Ishikawa (cell line): Measurements from ENCODE around the gene RAG2.

Experiments used
- CEBPB ChIP-seq: IDR thresholded peaks from 2 replicates; pipeline ENCODE4 v1.6.1; 2012
- CREB1 ChIP-seq: IDR thresholded peaks from 2 replicates; pipeline ENCODE4 v1.6.1; 2012; ENCODE audit warnings: low read depth
- EGR1 ChIP-seq: IDR thresholded peaks from 2 replicates; pipeline ENCODE4 v1.6.1; 2012
- EP300 ChIP-seq: IDR thresholded peaks from 2 replicates; pipeline ENCODE4 v1.6.1; 2012; ENCODE audit warnings: borderline replicate concordance
- FOXM1 ChIP-seq: IDR thresholded peaks from 2 replicates; pipeline ENCODE4 v1.6.1; 2012; ENCODE audit warnings: low read depth, borderline replicate concordance
- NFIC ChIP-seq: IDR thresholded peaks from 2 replicates; pipeline ENCODE4 v1.6.1; 2012
- RAD21 ChIP-seq: IDR thresholded peaks from 2 replicates; pipeline ENCODE4 v1.6.1; 2012; ENCODE audit warnings: low read depth
- TAF1 ChIP-seq: IDR thresholded peaks from 2 replicates; pipeline ENCODE4 v1.6.1; 2012; ENCODE audit warnings: low read depth, mild to moderate bottlenecking
- TCF12 ChIP-seq: IDR thresholded peaks from 2 replicates; pipeline ENCODE4 v1.6.1; 2012; ENCODE audit warnings: low read depth
- TEAD4 ChIP-seq: IDR thresholded peaks from 2 replicates; pipeline ENCODE4 v1.6.1; 2012
- USF1 ChIP-seq: IDR thresholded peaks from 2 replicates; pipeline ENCODE4 v1.6.1; 2012
- YY1 ChIP-seq: IDR thresholded peaks from 2 replicates; pipeline ENCODE4 v1.6.1; 2012; ENCODE audit warnings: low read depth
- ZBTB7A ChIP-seq: IDR thresholded peaks from 2 replicates; pipeline ENCODE4 v1.6.1; 2012; ENCODE audit warnings: low read depth
- TF ChIP-seq, protein P1 (sequence below): IDR thresholded peaks from 2 replicates; pipeline ENCODE4 v1.6.1; 2012
- TF ChIP-seq, protein P2 (sequence below): IDR thresholded peaks from 2 replicates; pipeline ENCODE4 v1.6.1; 2012; ENCODE audit warnings: low read depth, mild to moderate bottlenecking

Gene RAG2

GRCh38 chr11:36619502-36619901 is 21.5 kb upstream of the RAG2 start:
- no peak for TF ChIP-seq TAF1
- TF ChIP-seq EGR1, result no peak
- TF ChIP-seq, protein P1, sequence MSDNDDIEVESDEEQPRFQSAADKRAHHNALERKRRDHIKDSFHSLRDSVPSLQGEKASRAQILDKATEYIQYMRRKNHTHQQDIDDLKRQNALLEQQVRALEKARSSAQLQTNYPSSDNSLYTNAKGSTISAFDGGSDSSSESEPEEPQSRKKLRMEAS, result no peak
- TF ChIP-seq TCF12, result no peak
- TF ChIP-seq NFIC, result no peak
- no peak for TF ChIP-seq EP300
- TF ChIP-seq, protein P2, sequence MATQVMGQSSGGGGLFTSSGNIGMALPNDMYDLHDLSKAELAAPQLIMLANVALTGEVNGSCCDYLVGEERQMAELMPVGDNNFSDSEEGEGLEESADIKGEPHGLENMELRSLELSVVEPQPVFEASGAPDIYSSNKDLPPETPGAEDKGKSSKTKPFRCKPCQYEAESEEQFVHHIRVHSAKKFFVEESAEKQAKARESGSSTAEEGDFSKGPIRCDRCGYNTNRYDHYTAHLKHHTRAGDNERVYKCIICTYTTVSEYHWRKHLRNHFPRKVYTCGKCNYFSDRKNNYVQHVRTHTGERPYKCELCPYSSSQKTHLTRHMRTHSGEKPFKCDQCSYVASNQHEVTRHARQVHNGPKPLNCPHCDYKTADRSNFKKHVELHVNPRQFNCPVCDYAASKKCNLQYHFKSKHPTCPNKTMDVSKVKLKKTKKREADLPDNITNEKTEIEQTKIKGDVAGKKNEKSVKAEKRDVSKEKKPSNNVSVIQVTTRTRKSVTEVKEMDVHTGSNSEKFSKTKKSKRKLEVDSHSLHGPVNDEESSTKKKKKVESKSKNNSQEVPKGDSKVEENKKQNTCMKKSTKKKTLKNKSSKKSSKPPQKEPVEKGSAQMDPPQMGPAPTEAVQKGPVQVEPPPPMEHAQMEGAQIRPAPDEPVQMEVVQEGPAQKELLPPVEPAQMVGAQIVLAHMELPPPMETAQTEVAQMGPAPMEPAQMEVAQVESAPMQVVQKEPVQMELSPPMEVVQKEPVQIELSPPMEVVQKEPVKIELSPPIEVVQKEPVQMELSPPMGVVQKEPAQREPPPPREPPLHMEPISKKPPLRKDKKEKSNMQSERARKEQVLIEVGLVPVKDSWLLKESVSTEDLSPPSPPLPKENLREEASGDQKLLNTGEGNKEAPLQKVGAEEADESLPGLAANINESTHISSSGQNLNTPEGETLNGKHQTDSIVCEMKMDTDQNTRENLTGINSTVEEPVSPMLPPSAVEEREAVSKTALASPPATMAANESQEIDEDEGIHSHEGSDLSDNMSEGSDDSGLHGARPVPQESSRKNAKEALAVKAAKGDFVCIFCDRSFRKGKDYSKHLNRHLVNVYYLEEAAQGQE, result no peak
- TF ChIP-seq USF1, result no peak
- no peak for TF ChIP-seq CEBPB
- no peak for TF ChIP-seq TEAD4
- TF ChIP-seq FOXM1, result no peak
- no peak for TF ChIP-seq RAD21
- TF ChIP-seq YY1, result no peak
- TF ChIP-seq CREB1, result no peak
- TF ChIP-seq ZBTB7A, result no peak

DNA sequence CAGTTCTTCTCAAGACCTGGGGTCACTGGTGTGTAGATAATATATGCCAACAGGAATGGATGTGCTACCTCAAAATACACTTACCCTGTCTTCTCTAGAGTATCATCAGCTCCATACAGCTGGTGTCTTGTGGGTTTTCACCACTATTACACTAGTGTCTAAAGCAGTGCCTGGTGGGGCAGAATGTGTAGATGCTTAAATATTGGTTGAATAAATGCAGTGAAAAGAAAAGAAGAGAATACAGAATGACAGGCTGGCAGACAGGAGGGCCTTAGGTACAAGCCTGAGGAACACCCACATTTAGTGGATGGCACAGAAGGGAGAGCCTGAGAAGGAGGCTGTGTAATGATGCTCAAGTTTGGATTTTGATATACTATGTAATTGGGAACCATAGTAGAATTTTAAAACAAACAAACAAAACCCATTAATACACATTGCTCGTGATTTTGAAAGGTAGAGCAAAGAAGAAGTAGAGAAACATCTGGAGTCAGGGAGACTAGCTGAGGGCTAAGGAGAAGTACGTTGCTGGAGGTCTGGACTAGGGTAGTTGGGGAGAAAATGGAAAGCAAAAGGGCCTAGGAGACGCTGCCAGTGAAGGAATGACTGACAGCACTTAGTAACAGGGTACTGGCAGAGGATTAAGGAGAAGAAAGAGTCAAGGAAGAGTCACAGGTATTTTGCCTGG is 20.5 kb upstream of the RAG2 start:
- TF ChIP-seq EP300 (no peak), TAF1 (no peak), CREB1 (no peak), RAD21 (no peak), ZBTB7A (no peak), YY1 (no peak), FOXM1 (no peak), NFIC (no peak), CEBPB (no peak), TCF12 (no peak), USF1 (no peak), EGR1 (no peak), TEAD4 (no peak)
- TF ChIP-seq, protein P2, result no peak
- TF ChIP-seq, protein P1, result no peak

DNA sequence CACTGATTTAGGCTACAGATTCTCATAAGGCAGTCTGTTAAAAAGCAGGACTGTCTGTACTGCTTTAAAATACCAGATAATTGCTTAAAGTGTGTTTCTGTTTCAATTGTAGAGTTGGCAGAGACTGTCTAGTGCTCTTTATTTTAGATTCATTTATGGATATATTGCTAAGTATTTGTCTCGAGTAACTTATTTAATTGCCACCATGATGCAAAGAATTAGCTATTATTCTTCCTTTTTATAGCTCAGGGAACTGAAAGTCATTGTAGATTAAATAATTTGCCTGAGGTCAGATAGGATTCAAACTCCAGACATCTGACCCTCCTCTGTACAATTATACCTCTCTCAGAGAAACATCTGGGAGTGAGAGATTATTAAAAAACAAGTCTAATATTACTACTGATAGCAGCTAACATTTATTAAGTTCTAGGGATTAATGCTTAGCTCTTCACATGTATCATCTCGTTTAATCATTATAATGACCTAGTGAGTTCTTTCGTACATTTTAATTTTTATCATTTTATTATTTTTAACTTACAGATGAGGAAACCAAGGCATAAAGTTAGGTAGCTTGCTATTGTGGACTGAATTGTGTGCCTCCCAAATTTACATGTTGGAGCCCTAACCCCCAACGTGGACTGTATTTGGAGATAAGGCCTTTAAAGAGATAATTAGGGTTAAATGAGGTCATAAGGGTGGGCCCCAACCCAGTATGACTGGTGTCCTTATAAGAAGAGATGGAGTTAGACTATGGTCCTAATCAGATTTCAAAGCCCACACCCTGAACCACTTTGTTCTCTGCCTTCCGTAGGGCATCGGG is 19.7 kb upstream of the RAG2 start:
- TF ChIP-seq, protein P2, result no peak
- no peak for TF ChIP-seq TAF1
- TF ChIP-seq YY1, result no peak
- no peak for TF ChIP-seq EP300
- TF ChIP-seq CREB1, result no peak
- TF ChIP-seq FOXM1, result no peak
- no peak for TF ChIP-seq EGR1
- no peak for TF ChIP-seq USF1
